Measurements from ENCODE around the gene CDC23.

- no peak for TF ChIP-seq CTCF (IDR thresholded peaks at IDR 0.05 in 4 of 5, conservative IDR thresholded peaks at IDR 0.05 in 1 of 5)
- TF ChIP-seq POLR2A (IDR thresholded peaks at IDR 0.05) = no peak
These were observed 21.5 kb upstream of the CDC23 start for GRCh38 chr5:138234651-138235050.
